Putamen (tissue), 1 donor: ENCODE measurements around the gene SFXN2.

ENCODE experiments used
- DNase-seq: peaks from one replicate; pipeline ENCODE4 v3.0.0-alpha.2; 2016; ENCODE audit warnings: low spot score

The SFXN2 gene

DNA sequence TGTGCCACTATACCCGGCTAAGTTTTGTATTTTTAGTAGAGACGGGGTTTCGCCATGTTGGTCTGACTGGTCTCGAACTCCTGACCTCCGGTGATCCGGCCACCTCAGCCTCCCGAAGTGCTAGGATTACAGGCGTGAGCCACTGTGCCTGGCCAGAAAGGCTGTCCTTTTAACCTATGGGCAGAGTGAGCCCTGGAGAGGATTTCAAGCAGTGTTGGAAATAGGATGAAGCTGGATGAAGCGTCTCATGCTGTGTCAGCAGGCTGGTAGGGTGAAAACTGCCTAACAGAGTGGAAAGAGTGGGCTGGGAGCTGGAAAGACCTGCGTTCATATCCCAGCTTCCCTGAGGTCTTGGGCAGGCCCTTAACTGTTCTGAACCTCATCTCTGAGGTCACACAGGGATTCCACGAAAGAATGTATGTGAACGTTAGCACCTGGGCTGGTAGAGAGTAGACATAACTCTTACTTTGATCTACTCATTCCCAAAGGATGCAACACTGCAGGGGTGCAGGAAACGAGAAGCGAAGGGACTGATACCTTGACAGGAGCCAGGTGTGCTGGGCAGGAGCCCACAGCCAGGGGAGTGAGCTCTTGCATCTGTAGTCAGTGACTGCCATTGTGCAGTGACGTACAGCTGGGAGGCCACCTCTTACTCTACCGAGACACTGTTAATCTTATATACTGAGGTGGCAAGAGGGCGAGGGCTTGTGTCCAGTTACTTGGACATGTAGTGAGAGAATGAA is 63.4 kb downstream of the SFXN2 start:
- no peak for DNase-seq

DNA sequence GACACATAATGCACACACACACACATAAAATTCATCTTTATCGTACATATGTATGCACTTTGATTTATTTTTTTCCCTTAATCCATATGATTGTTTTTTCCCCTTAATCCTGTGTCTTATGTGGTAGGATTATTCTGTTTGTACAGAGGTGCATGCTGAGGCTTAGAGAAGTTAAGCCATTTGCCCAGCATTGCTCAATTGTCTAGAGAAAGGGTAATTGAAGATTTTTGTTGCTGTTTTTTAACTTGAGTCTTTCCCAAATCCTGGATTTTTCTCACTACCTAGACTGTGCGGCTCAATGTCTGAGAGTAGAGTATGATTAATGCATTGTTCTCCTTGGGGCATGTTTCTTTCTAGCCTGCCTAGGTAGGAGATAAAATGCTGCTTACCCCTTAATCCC is 64.3 kb downstream of the SFXN2 start:
- no peak for DNase-seq

DNA sequence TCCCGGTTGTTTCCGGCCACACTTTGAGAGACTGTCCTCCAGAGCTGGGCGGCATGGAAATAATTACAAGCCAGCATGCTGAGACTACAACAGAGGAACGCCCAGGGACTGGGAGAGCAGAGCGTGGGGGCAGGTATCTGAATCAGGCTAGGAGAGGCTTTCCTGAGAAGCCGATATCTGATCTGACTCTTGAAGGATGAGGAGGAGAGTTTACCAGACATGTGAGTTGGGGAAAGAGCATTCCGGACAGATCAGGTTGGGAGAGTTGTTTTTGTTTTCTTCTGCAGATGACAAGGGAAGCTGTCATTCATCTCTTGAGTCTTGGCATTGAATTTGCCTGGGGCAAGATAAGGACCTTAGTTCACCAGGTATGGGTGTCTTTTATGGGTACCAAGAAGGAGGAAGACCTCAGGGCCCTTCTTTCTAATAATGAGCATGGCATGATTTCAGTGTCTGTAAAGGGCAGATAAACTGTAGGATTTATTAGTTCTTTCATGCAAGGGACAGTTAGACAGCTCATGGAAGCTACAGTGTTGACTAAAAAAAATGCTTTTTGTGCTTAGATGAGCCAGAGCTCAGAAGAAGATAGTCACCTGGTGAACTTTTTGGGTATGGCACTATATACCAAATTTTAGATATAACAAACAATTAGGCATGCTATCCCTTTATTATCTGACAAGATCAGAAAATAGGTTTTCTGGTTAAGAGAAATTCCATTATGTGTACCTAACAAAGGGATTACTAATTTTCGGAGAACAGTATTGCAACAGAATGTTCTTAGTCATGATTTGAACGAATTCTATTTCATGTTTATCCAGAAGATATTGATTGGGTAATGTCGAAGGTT is 65.5 kb downstream of the SFXN2 start:
- DNase-seq, result no peak

DNA sequence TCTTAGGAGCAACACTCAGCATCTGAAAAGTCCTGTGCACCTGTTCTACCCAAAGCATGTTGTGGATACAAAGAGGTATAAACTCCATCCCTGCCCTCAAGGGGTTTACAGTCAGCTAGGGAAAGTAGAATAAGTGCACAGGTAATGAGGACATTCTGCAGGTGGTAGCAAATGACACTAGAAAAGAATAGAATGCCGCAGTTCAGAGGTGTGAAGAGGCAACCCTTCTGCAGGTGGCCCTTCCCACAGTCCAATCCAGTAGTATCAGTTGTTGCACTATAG is 66.0 kb downstream of the SFXN2 start:
- DNase-seq, result no peak

DNA sequence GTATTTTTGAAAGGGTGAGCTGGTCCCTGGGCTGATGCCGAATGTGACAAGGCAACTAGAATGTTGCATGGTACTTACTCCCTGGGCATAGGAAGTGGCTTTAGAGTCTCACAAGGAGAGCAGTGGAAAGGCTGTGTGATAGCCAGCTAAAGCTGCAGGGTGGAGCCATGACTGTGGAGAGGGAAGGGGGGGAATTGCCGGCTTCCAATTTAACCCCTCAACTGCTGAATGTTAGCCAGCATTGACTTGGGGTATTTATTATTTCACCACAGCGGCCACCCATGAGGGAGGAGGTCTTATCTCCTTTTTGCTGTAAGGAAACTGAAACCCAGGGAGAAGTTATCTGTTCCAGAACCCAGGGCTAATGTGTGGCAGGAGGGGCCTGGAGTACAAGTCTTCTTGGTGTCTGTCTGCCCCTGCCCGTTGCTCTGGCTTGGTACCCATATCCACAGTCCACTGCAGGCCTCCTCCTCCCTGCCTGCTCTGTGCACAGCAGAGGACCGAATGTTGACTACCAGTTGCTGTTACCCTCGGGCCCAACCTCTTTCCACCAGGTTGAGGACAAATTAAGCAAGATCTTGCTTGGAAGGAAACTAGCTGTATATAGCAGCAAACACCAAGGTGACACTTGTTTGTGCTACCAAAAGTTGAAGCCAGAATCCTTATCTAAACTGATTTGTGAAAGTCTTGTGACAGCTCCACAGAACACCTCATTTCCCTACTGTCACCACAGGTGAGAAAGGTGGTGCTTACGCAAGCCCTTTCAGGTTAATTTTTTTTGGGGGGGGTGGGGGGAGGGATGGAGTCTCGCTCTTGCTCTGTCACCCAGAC is 66.9 kb downstream of the SFXN2 start:
- no peak for DNase-seq

DNA sequence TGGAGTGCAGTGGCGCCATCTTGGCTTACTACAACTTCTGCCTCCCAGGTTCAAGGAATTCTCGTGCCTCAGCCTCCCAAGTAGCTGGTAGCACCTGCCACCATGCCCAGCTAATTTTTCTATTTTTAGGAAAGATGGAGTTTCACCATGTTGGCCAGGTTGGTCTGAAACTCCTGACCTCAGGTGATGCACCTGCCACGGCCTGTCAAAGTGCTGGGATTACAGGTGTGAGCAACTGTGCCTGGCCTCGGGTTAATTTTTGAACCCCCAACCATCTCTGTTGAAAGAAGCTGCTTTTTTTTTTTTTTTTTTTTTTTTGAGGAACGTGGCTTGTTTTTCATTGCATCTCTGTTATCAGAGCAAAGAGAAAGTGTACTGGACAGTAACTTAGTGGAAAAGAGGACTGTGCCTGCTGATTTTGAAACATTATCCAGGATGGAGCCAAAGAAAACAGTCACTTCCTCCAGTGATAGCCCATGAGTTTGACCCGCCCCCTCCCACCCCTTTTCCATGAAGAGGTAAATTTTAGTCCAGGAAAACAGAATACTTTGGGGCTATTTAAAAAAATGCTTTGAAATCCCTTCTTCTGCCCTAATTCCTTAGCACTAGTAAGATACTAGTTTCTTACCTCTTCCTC is 67.6 kb downstream of the SFXN2 start:
- no peak for DNase-seq

DNA sequence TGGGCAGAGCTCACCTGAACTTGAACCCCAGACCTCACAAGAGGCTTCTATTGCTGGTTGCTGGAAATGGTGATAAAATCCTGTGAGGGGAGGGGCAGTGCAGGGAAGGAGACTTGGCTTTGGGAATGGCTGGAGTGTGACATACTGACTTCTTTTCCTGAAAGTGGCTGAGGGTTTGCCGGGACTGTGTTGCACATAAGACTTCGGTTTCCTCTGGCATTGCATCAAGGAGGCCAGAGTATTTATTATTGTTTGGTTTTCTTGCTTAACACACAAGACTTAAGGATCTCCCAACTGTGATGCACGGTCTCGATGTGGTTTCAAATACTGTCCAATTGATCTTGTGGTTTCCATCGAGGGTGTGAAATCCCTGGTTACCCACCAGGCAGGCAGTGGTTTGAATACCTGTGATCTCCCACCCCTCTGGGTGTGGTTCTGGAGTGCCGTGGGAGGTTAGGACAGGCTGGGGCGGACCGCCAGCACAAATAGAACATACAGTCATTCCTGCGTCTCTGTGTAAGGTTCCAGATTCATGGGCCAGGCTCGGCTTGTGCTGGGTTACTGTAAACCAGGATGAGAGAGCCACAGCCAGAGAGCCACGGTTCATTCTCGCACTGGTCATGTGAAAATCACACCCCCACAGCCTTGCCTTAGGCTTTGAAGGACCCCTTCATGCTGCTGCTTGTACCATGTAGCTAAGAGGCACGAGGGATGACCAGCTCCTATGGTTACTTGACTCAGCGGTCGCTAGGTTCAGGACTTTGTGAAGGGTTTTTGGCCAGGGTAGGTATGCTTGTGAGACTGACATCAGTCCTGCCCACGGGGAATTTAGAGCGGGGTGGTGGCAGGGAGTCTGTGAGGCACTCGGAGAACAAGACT is 68.5 kb downstream of the SFXN2 start:
- DNase-seq, result no peak

DNA sequence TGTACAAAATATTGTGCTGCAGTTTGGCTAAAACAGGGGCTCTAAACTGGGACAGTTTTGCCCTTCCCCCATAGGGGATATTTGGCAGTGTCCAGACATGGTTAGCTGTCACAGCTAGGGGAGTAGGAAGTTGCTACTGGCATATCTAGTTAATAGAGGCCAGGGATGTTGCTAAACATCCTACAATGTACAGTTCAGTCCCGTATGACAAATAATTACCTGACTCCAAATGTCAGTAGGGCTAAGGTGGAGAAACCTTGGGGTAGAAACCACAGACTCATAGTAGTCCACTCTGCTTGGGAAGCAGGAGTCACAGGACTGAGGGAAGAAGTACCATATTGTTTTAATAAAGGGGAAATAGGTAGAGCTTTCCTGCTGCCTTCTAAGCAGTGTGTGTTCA is 69.1 kb downstream of the SFXN2 start:
- DNase-seq, result no peak

DNA sequence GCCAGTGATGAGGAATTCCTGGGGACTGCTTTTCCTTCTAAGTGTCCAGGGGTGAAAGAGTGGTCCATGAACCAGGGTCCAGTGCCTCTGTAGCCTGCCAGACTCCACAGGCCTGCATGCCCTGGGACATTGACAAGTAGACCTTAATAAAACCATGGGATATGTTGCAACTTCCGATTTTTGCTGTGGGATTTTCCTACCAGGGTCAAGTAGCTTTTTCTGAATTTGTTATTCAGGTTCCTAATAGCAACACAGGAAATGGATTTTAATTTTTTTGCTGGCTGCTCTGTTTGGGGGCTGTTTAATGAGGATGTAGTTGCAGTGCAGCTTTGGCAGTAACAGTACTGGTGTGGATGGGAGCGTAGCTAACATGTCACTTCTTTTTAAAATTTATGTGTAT is 71.4 kb downstream of the SFXN2 start:
- no peak for DNase-seq

DNA sequence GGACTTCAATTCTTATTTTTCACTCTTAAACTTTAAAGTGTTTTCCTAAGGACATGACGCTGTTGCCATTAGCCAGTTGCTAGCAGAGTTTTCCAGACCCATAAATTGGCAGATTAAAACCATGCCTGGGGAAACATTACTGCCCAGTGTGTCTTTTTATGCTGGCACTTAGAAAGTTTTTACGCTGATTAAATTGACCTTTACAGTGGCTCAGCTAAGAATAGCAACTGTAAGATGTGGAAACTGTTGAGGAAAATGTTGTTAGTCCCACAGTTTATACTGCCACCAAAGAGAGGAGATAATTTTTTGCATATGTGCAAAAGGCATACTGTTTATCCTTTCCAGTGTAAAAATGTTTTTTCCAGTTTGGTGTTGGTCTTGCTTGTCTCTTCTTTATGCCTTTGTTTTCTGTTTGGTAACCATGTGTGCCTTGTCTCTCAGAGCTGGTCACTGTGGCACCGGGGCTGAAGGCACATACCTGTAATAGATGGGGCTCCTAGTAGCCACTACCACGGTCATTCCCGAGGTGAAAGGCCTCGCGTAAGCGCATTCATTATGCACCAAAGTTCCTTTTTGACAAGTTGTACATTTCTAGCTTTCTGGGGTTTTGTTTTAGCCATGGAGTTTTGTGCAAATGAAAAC is 77.4 kb downstream of the SFXN2 start:
- DNase-seq, result no peak
